ENCODE data around the gene PDX1. TPM values are rescaled to one million over a fixed set of nuclear protein-coding genes. Genes with fewer than 3 reads are reported as not detected.
"Not testable (repeated sequence)": the region's sequence is repeated elsewhere in the genome, so short reads cannot be mapped to it uniquely, and the experiment has no call there.

The PDX1 gene
- total RNA-seq, 2 donors from 2014 or later = not detected

- no peaks in the 10 kb centered on the region for H3K9me3 ChIP-seq
- no peak overlapping the region for H3K4me3 ChIP-seq
- H3K27me3 ChIP-seq = peaks cover 9 to 54% of the 10 kb centered on the region in 2 donors
- H3K36me3 ChIP-seq = no peaks in the 10 kb centered on the region
- DNase-seq (ENCODE audit: low spot score) = no peak
- TF ChIP-seq CTCF (IDR thresholded peaks at IDR 0.05) = no peak
- peaks cover 0 to 39% of the 10 kb centered on the region in 2 donors for H3K4me1 ChIP-seq
- H3K27ac ChIP-seq = no peak overlapping the region
Observed at GRCh38 chr13:27963491-27963890, 43.7 kb downstream of the PDX1 start.

GRCh38 chr13:27964206-27964605 is 44.4 kb downstream of the PDX1 start:
- peaks cover 14 to 54% of the 10 kb centered on the region in 2 donors for H3K27me3 ChIP-seq
- DNase-seq (ENCODE audit: low spot score); H3K36me3 ChIP-seq; H3K27ac ChIP-seq; H3K9me3 ChIP-seq; H3K4me3 ChIP-seq: not testable (repeated sequence)
- peaks cover 0 to 46% of the 10 kb centered on the region in 2 donors for H3K4me1 ChIP-seq

- Histone ChIP-seq H3K4me3 (no peak overlapping the region), H3K36me3 (no peaks in the 10 kb centered on the region), H3K4me1 (peaks cover 0 to 46% of the 10 kb centered on the region in 2 donors), H3K27me3 (peaks cover 15 to 51% of the 10 kb centered on the region in 2 donors), H3K9me3 (no peaks in the 10 kb centered on the region), H3K27ac (no peak overlapping the region)
- TF ChIP-seq CTCF (IDR thresholded peaks at IDR 0.05) = no peak
- no peak for DNase-seq (ENCODE audit: low spot score)
Observed at GRCh38 chr13:27964741-27965323, 45.0 kb downstream of the PDX1 start.

- Histone ChIP-seq H3K9me3 (no peaks in the 10 kb centered on the region), H3K4me3 (no peak overlapping the region), H3K4me1 (peaks cover 0 to 44% of the 10 kb centered on the region in 2 donors), H3K27ac (no peak overlapping the region), H3K27me3 (peaks cover 19 to 49% of the 10 kb centered on the region in 2 donors), H3K36me3 (no peaks in the 10 kb centered on the region)
- no peak for DNase-seq (ENCODE audit: low spot score)
- TF ChIP-seq CTCF (IDR thresholded peaks at IDR 0.05) = no peak
Observed at GRCh38 chr13:27965343-27965739, 45.5 kb downstream of the PDX1 start.

- H3K4me1 ChIP-seq = peaks cover 0 to 42% of the 10 kb centered on the region in 2 donors
- no peak overlapping the region for H3K27ac ChIP-seq
- peaks cover 22 to 48% of the 10 kb centered on the region in 2 donors for H3K27me3 ChIP-seq
- H3K36me3 ChIP-seq = no peaks in the 10 kb centered on the region
- no peak overlapping the region for H3K4me3 ChIP-seq
- no peaks in the 10 kb centered on the region for H3K9me3 ChIP-seq
- no peak for DNase-seq (ENCODE audit: low spot score)
- no peak for TF ChIP-seq CTCF (IDR thresholded peaks at IDR 0.05)
Observed at GRCh38 chr13:27965740-27966640, 46.2 kb downstream of the PDX1 start.

- H3K9me3 ChIP-seq = no peaks in the 10 kb centered on the region
- no peak for DNase-seq (ENCODE audit: low spot score)
- peaks cover 0 to 37% of the 10 kb centered on the region in 2 donors for H3K4me1 ChIP-seq
- H3K4me3 ChIP-seq = no peak overlapping the region
- no peaks in the 10 kb centered on the region for H3K36me3 ChIP-seq
- TF ChIP-seq CTCF (IDR thresholded peaks at IDR 0.05) = no peak
- peaks cover 22 to 48% of the 10 kb centered on the region in 2 donors for H3K27me3 ChIP-seq
- no peak overlapping the region for H3K27ac ChIP-seq
Observed at GRCh38 chr13:27966641-27967202, 46.9 kb downstream of the PDX1 start.

Data from right atrium auricular region (tissue), 2 donors.